Sigmoid colon (tissue), 4 donors: ENCODE data around the gene RBP4.

ENCODE experiments used
- EP300 ChIP-seq, 4 donors: sonication (generic); formaldehyde crosslinking; IDR thresholded peaks; one replicate each; pipeline ENCODE4 v1.6.1; 2017; ENCODE audit warnings: antibody characterized with exemption in 4 of 4
- POLR2A ChIP-seq, 2 donors: fragments of 450-650 bp; IDR thresholded peaks; one replicate each; pipeline ENCODE4 v1.6.1; 2016; ENCODE audit warnings: antibody characterized with exemption in 2 of 2, mild to moderate bottlenecking in 2 of 2, moderate library complexity in 2 of 2
- POLR2AphosphoS5 ChIP-seq, 4 donors: sonication (generic); formaldehyde crosslinking; IDR thresholded peaks; one replicate each; pipeline ENCODE4 v1.6.1; 2017; ENCODE audit warnings: antibody characterized with exemption in 4 of 4
- TF ChIP-seq, protein P1 (sequence below), 4 experiments: fragments of 450-650 bp in 3 of 4; fragments of 200-600 bp in 1 of 4; IDR thresholded peaks; one replicate each; pipeline ENCODE4 v1.5.1; 2016 to 2019; ENCODE audit warnings: antibody characterized with exemption in 4 of 4, mild to moderate bottlenecking in 3 of 4, moderate library complexity in 2 of 4

DNA sequence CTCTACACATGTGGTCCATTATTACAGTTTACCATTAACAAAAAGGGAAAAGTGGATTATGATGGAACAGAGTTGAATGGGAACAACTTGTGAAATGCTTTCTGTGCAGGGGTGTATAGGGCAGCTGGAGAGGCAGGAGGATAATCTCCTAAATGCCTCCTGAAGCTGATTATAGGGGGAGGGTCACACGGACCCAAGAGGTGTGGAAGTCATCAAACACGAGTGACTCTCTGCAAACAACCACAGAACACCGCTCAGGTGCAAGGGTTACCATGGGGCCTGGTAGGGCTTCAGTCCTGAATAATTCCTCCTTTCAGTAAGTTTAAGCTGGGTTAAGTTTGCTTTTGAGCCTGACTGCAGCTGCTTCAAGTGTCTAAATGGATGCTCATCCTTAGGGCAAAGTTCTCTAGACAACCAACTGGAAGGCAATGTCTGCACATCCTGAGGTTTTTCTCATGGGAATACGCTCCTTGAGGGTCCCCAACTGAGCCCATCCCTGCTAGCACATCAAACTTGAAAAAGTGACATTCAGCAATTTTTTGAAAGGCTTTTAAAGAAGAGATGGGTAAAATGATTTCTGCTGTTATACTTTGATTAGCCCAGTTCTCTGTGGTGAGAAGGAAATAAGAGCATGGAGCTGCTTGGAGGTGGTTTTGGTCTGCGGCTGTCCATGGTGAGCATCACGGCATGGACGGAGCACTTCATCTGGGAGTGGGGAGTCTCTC, 13.2 kb upstream of the RBP4 start:
- TF ChIP-seq POLR2AphosphoS5 (IDR thresholded peaks at IDR 0.05): no peak
- TF ChIP-seq, protein P1, sequence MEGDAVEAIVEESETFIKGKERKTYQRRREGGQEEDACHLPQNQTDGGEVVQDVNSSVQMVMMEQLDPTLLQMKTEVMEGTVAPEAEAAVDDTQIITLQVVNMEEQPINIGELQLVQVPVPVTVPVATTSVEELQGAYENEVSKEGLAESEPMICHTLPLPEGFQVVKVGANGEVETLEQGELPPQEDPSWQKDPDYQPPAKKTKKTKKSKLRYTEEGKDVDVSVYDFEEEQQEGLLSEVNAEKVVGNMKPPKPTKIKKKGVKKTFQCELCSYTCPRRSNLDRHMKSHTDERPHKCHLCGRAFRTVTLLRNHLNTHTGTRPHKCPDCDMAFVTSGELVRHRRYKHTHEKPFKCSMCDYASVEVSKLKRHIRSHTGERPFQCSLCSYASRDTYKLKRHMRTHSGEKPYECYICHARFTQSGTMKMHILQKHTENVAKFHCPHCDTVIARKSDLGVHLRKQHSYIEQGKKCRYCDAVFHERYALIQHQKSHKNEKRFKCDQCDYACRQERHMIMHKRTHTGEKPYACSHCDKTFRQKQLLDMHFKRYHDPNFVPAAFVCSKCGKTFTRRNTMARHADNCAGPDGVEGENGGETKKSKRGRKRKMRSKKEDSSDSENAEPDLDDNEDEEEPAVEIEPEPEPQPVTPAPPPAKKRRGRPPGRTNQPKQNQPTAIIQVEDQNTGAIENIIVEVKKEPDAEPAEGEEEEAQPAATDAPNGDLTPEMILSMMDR (IDR thresholded peaks at IDR 0.05): no peak
- no peak for TF ChIP-seq EP300 (IDR thresholded peaks at IDR 0.05)
- TF ChIP-seq POLR2A (IDR thresholded peaks at IDR 0.05): no peak
